Uterus (tissue), 2 donors: ENCODE data around the gene TANGO2.

ENCODE experiments used
- POLR2A ChIP-seq, 2 donors: fragments of 450-650 bp; IDR thresholded peaks; one replicate each; pipeline ENCODE4 v1.6.1; 2016; ENCODE audit warnings: antibody characterized with exemption in 2 of 2, mild to moderate bottlenecking in 1 of 2, moderate library complexity in 1 of 2
- TF ChIP-seq, protein P1 (sequence below), 4 experiments: fragments of 200-600 bp in 2 of 4; fragments of 450-650 bp in 2 of 4; sonication (generic) in 2 of 4; IDR thresholded peaks; one replicate each; pipeline ENCODE4 v1.5.1; 2016 to 2019; ENCODE audit warnings: antibody characterized with exemption in 4 of 4, mild to moderate bottlenecking in 2 of 4, moderate library complexity in 1 of 4

DNA sequence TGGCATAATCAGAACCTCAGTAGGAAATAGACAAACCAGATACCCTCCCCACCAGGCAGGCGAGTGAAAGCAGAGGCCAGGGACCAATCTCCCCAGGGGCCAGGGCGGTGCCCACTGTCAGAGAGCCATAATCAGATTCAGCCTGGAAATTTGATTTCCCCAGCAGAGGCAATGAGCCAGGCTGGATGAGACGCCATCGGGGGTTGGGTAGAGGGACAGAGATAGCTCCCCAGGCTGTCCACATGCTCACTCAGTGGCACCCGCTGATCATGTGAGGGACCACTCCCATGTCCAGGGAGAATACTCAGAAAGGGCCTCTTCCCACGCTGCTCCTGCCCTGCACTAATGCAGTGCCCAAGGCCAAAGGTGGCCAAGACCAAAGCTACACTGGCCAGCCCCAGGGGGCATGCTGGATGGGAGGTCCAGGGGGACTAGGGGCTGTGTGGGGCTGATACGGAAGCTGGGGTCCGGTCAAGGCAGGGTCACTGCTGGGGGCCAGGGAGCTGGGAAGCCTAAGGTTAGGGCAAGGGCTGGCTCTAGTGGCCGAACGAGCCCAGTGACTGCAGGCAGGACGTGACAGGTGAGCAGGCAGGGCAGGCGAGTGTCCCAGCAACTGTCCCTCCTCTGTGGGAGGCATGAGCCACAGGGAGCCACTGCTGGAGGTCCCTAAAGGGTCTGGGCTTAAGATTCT, 24.1 kb upstream of the TANGO2 start:
- no peak for TF ChIP-seq POLR2A (IDR thresholded peaks at IDR 0.05)
- TF ChIP-seq, protein P1, sequence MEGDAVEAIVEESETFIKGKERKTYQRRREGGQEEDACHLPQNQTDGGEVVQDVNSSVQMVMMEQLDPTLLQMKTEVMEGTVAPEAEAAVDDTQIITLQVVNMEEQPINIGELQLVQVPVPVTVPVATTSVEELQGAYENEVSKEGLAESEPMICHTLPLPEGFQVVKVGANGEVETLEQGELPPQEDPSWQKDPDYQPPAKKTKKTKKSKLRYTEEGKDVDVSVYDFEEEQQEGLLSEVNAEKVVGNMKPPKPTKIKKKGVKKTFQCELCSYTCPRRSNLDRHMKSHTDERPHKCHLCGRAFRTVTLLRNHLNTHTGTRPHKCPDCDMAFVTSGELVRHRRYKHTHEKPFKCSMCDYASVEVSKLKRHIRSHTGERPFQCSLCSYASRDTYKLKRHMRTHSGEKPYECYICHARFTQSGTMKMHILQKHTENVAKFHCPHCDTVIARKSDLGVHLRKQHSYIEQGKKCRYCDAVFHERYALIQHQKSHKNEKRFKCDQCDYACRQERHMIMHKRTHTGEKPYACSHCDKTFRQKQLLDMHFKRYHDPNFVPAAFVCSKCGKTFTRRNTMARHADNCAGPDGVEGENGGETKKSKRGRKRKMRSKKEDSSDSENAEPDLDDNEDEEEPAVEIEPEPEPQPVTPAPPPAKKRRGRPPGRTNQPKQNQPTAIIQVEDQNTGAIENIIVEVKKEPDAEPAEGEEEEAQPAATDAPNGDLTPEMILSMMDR (IDR thresholded peaks at IDR 0.05): no peak
